ENCODE measurements around the gene RASGRF2. TPM values are rescaled to one million over a fixed set of nuclear protein-coding genes. Genes with fewer than 3 reads are reported as not detected.

Gene RASGRF2
- total RNA-seq, 4 donors from 2014 or later = 3.8 to 9.1 (median 5.3) TPM

GRCh38 chr5:81181576-81182316 lies 221.6 kb downstream of the RASGRF2 start:
- 44 to 65% methylated on average over 3 to 4 of the region's 4 CpGs for WGBS, 2 donors (ENCODE audit: low coverage in 1 of 2)
- no peak overlapping the region for H3K4me3 ChIP-seq
- H3K27me3 ChIP-seq = no peaks in the 10 kb centered on the region
- TF ChIP-seq EP300 (IDR thresholded peaks at IDR 0.05) = no peak
- TF ChIP-seq POLR2AphosphoS5 (IDR thresholded peaks at IDR 0.05) = no peak
- TF ChIP-seq CTCF (IDR thresholded peaks at IDR 0.05) = no peak
- TF ChIP-seq POLR2A (IDR thresholded peaks at IDR 0.05) = no peak
- no peak for ATAC-seq
- H3K9me3 ChIP-seq = no peaks in the 10 kb centered on the region
- H3K27ac ChIP-seq = no peak overlapping the region
- H3K4me1 ChIP-seq = no peaks in the 10 kb centered on the region
- H3K36me3 ChIP-seq = no peaks in the 10 kb centered on the region

- no peak overlapping the region for H3K4me3 ChIP-seq
- TF ChIP-seq EP300 (IDR thresholded peaks at IDR 0.05) = no peak
- TF ChIP-seq POLR2A (IDR thresholded peaks at IDR 0.05) = no peak
- TF ChIP-seq CTCF (IDR thresholded peaks at IDR 0.05) = no peak
- TF ChIP-seq POLR2AphosphoS5 (IDR thresholded peaks at IDR 0.05) = no peak
- no peaks in the 10 kb centered on the region for H3K27me3 ChIP-seq
- H3K27ac ChIP-seq = no peak overlapping the region
- no peaks in the 10 kb centered on the region for H3K36me3 ChIP-seq
- WGBS, 2 donors (ENCODE audit: low coverage in 1 of 2) = 77 to 85% methylated on average over 6 to 8 of the region's 9 CpGs
- no peaks in the 10 kb centered on the region for H3K4me1 ChIP-seq
- no peak for ATAC-seq
- no peaks in the 10 kb centered on the region for H3K9me3 ChIP-seq
Measured at GRCh38 chr5:81182396-81183390, 222.5 kb downstream of the RASGRF2 start.

GRCh38 chr5:81183811-81184748 lies 223.9 kb downstream of the RASGRF2 start:
- Histone ChIP-seq H3K36me3 (no peaks in the 10 kb centered on the region), H3K4me3 (no peak overlapping the region), H3K27me3 (peaks cover 6% of the 10 kb centered on the region), H3K27ac (no peak overlapping the region), H3K9me3 (no peaks in the 10 kb centered on the region), H3K4me1 (no peaks in the 10 kb centered on the region)
- no peak for TF ChIP-seq CTCF (IDR thresholded peaks at IDR 0.05)
- ATAC-seq = no peak
- WGBS, 2 donors (ENCODE audit: low coverage in 1 of 2) = 66 to 76% methylated on average over 7 to 10 of the region's 11 CpGs

GRCh38 chr5:81184749-81185110 lies 224.6 kb downstream of the RASGRF2 start:
- TF ChIP-seq CTCF (IDR thresholded peaks at IDR 0.05) (no peak), POLR2A (IDR thresholded peaks at IDR 0.05) (no peak), POLR2AphosphoS5 (IDR thresholded peaks at IDR 0.05) (no peak), EP300 (IDR thresholded peaks at IDR 0.05) (no peak)
- ATAC-seq = no peak
- H3K4me1 ChIP-seq = no peaks in the 10 kb centered on the region
- H3K27ac ChIP-seq = no peak overlapping the region
- no peaks in the 10 kb centered on the region for H3K36me3 ChIP-seq
- H3K9me3 ChIP-seq = no peaks in the 10 kb centered on the region
- 71 to 92% methylated on average over 2 to 5 of the region's 6 CpGs for WGBS, 2 donors (ENCODE audit: low coverage in 1 of 2)
- H3K27me3 ChIP-seq = peaks cover 10% of the 10 kb centered on the region
- no peak overlapping the region for H3K4me3 ChIP-seq
